K562 treated with DMSO at 1 percent for 12 hours (cell line): ENCODE results near the gene CXorf65. TPM values are rescaled to one million over a fixed set of nuclear protein-coding genes. Genes with fewer than 3 reads are reported as not detected.

Experiments used
- total RNA-seq: library from RNA; unstranded; fragments of 300-600 nt; gene quantifications from 2 replicates; pipeline ENCODE4 v1.2.3, GENCODE V29; 2022; ENCODE audit not compliant: insufficient read depth

CXorf65 gene
- total RNA-seq, result 1.5 TPM in 1 of 2 replicates, not detected in the other

GRCh38 chrX:71106427-71106826 is at the start of gene CXorf65:
TSS of gene CXorf65 (minus strand) at chrX:71106740. CDS start at chrX:71106556, 184 bp downstream.

DNA sequence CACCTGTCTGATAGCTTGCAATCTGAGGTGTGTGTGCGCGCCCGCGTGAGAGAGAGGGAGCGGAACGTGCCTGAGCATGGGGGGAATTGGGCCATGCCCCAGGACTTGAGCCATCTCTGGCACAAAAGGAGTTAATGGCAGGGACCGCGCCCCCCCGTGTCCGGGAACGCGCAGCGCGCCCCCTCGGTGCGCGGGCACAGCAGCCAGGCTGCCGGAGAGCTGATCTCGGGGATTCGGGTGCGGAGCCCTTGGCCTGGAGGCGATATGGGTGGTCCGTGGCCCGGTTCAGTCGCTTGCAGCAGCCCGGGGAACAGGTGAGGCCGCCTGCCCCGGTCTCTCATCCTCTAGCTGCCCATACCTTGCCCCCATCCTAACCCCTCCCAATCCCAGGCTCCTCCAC is 38.1 kb upstream of the CXorf65 start, which contains the start of gene NLGN3:
TSS of gene NLGN3 (plus strand) at position 191 of the 400 bp plus-strand sequence. CDS start 2,909 bp downstream, outside the sequence.

GRCh38 chrX:71118032-71118984 is 11.8 kb upstream of the CXorf65 start, which contains the start of gene MED12:
TSS of gene MED12 (plus strand) at chrX:71118596. CDS start at chrX:71118755, 159 bp downstream.

DNA sequence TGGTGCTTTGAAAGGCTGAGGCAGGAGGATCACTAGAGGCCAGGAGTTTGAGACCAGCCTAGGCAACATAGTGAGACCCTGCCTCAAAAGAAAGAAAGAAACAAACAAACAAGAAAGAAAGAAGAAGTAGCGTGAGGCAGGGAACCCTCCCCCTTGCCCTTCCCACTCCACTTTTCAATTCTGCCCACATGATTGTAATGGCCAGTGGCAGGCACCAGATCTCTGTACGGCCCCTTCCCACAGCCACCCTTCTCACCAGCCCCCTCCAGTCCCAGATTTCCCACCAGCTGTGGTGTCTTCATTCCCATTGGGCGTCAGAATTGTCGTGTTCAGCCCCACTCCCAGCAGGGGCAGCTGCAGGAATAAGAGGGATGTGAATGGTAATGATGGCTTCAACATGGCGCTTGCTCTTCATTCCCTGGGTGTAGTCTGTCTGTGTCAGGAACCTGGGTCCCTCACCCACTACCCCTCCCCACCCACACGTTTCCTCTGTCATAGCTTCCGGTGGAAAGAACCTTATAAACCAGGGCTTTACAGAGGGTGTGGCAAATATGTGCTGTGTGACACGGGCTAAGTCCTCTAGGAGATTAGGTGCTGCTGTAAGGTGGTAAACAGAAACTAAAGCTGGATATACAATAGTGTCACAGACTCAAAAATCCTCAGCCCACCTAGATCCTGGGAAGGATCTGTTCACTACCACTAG is 4.8 kb upstream of the CXorf65 start, which contains the start of gene IL2RG:
TSS of gene IL2RG (minus strand) at position 437 of the 703 bp plus-strand sequence. CDS start at position 399, 38 bp downstream.

GRCh38 chrX:71095555-71095980 is 11.0 kb downstream of the CXorf65 start, which contains the start of gene FOXO4:
TSS of gene FOXO4 (plus strand) at chrX:71095851. CDS start at chrX:71096529, 678 bp downstream.

GRCh38 chrX:71068044-71068918 is 38.3 kb downstream of the CXorf65 start, which contains the start of gene SNX12:
TSS of gene SNX12 (minus strand) at chrX:71068334. CDS start at chrX:71068306, 28 bp downstream.

Other genes starting within 250 kb of the CXorf65 start
- gene TEX11, start 198.0 kb downstream of the CXorf65 start, total RNA-seq, result 0.47 and 1.0 TPM in 2 replicates
- not detected in 2 replicates for gene SLC7A3, start 175.6 kb downstream of the CXorf65 start, total RNA-seq
- 23.3 and 39.3 TPM in 2 replicates for gene SNX12, start 38.4 kb downstream of the CXorf65 start, total RNA-seq
- gene FOXO4, start 10.9 kb downstream of the CXorf65 start, total RNA-seq, result 15.4 and 24.4 TPM in 2 replicates
- gene IL2RG, start 4.8 kb upstream of the CXorf65 start, total RNA-seq, result 6.2 and 7.0 TPM in 2 replicates
- gene MED12, start 11.9 kb upstream of the CXorf65 start, total RNA-seq, result 7.6 and 52.7 TPM in 2 replicates
- 0.58 and 2.1 TPM in 2 replicates for gene NLGN3, start 38.1 kb upstream of the CXorf65 start, total RNA-seq
- not detected in 2 replicates for gene GJB1, start 116.5 kb upstream of the CXorf65 start, total RNA-seq
- 8.2 and 26.9 TPM in 2 replicates for gene ZMYM3, start 147.4 kb upstream of the CXorf65 start, total RNA-seq
- gene NONO, start 176.9 kb upstream of the CXorf65 start, total RNA-seq, result 216 and 402 TPM in 2 replicates
- 0.99 and 1.5 TPM in 2 replicates for gene ITGB1BP2, start 195.0 kb upstream of the CXorf65 start, total RNA-seq